SK-N-SH treated with all-trans-retinoic acid at 6 μM for 48 hours (cell line): ENCODE results near the gene MFNG.

ENCODE experiments used
- ARNTL ChIP-seq: fragments of 450-650 bp; formaldehyde crosslinking; IDR thresholded peaks from 2 replicates; pipeline ENCODE4 v1.5.0; 2020; ENCODE audit warnings: low read depth, mild to moderate bottlenecking, moderate library complexity, borderline replicate concordance
- PATZ1 ChIP-seq: fragments of 250-450 bp; sonication (Bioruptor Pico); IDR thresholded peaks from 2 replicates; pipeline ENCODE4 v1.8.0; 2020; ENCODE audit warnings: mild to moderate bottlenecking, moderate library complexity, borderline replicate concordance
- RARB ChIP-seq: fragments of 250-450 bp; sonication (Bioruptor Pico); IDR thresholded peaks from 2 replicates; pipeline ENCODE4 v1.8.0; 2021; ENCODE audit warnings: mild to moderate bottlenecking, moderate library complexity
- ZFP3 ChIP-seq: fragments of 250-450 bp; sonication (Bioruptor Pico); IDR thresholded peaks from 2 replicates; pipeline ENCODE4 v1.5.0; 2020; ENCODE audit warnings: mild to moderate bottlenecking, moderate library complexity
- ZNF565 ChIP-seq: fragments of 450-650 bp; formaldehyde crosslinking; conservative IDR thresholded peaks from 2 replicates; pipeline ENCODE4 v1.5.0; 2020; ENCODE audit warnings: low read depth, mild to moderate bottlenecking, moderate library complexity
- ZNF70 ChIP-seq: fragments of 450-650 bp; formaldehyde crosslinking; IDR thresholded peaks from 2 replicates; pipeline ENCODE4 v1.5.0; 2020; ENCODE audit warnings: mild to moderate bottlenecking, moderate library complexity
- ZNF8 ChIP-seq: fragments of 450-650 bp; formaldehyde crosslinking; IDR thresholded peaks from 2 replicates; pipeline ENCODE4 v1.5.0; 2020; ENCODE audit warnings: mild to moderate bottlenecking, moderate library complexity

DNA sequence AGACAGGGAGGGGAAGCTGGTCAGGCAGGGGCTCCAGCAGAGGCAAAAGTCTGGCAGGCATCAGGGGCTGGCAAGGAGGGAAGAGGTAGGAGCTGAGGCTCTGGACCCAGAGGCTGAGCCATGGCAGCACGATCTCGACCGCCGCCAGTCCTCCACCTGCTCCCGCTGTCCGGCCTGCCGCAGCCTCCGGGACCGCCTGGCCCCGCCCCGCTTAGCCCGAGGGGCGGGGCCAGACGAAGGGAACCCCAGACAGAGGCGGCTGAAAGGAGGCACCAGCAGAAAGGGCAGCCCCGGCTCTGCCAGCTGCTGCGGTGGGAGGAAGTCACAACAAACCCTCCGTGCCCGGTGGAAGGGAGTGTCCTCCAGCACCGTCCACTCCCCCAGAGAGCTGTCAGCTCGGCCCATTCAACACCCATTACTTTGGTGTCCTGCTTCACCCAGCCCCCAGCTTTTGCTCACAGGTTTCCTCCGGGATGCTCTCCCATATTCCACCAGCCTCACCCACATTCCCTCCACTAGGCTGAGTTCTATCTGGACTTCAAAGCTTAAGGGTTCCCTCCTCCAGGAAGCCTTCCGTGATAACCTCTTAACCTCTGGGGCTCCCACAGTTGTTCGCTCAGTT is at the start of gene MFNG:
- no peak for TF ChIP-seq ZNF70 (CRISPR knock-in tag)
- TF ChIP-seq ARNTL (CRISPR knock-in tag) = no peak
- TF ChIP-seq RARB (CRISPR knock-in tag) = no peak
- TF ChIP-seq ZNF565 (CRISPR knock-in tag) = no peak
- no peak for TF ChIP-seq ZNF8 (CRISPR knock-in tag)
- TF ChIP-seq ZFP3 (CRISPR knock-in tag) = no peak
- TF ChIP-seq PATZ1 = no peak
